HCT116 (cell line): ENCODE results near the gene TSC2. TPM values are rescaled to one million over a fixed set of nuclear protein-coding genes. Genes with fewer than 3 reads are reported as not detected.
"Not testable (repeated sequence)": the region's sequence is repeated elsewhere in the genome, so short reads cannot be mapped to it uniquely, and the experiment has no call there.

Experiments used
- ATAC-seq: fragments of 200-7000 bp; cut with Tn5 transposase; 2 replicates; pipeline ENCODE4 v1.9.1; 2020; ENCODE audit warnings: mild to moderate bottlenecking, moderate library complexity
- BruUV-seq: library from RNA; stranded (reverse); fragments of 400-500 nt; replicated peaks from 2 replicates; lab custom pipeline; 2021; lab: Mats Ljungman, UMichigan
- CTCF ChIA-PET: fragments of 300-600 bp; sonication (Branson Sonifier 250); formaldehyde crosslinking; loops from one replicate; lab custom pipeline; 2021; ENCODE audit warnings: antibody characterized with exemption; lab: Charles Lee
- POLR2A ChIA-PET: fragments of 300-600, 350-600 bp; sonication (Branson Sonifier 250); formaldehyde crosslinking; loops from one replicate; lab custom pipeline; 2021; ENCODE audit warnings: antibody characterized with exemption; lab: Charles Lee
- RAD21 ChIA-PET, 2 experiments: fragments of 300-600 bp; sonication (Branson Sonifier 250); formaldehyde crosslinking; loops; one replicate each; lab custom pipeline; 2023; ENCODE audit warnings: low total read pairs in 2 of 2; ENCODE audit not compliant: uncharacterized antibody in 2 of 2, unreplicated experiment in 2 of 2, low non-redundant PET in 1 of 2; lab: Charles Lee
- DNase-seq: peaks from one replicate; pipeline ENCODE4 v3.0.0-alpha.2; 2010; ENCODE audit warnings: low read depth, low spot score
- H2AFZ ChIP-seq: fragments of 200-600 bp; shearing (Covaris generic), sonication (generic); 2 replicates; pipeline ENCODE4 v1.6.1; 2017; ENCODE audit warnings: low read depth, mixed run types, mixed read lengths, antibody characterized with exemption, low read length; ENCODE audit not compliant: poor library complexity, severe bottlenecking
- H3K27ac ChIP-seq: 2 replicates; pipeline ENCODE4 v1.5.1; 2012; ENCODE audit warnings: low read depth, low read length
- H3K27me3 ChIP-seq: fragments of 200-600 bp; sonication (generic); 2 replicates; pipeline ENCODE4 v1.6.1; 2016; ENCODE audit warnings: mixed run types, low read length, mixed read lengths; ENCODE audit not compliant: insufficient read depth
- H3K36me3 ChIP-seq, 2 experiments: fragments of 200-500 bp in 1 of 2; fragments of 200-600 bp in 1 of 2; sonication (Bioruptor generic) in 1 of 2; sonication (generic) in 1 of 2; 2 replicates each; pipeline versions ENCODE4 v1.5.1 to v1.6.1; 2014 to 2016; ENCODE audit warnings: low read length in 2 of 2, inconsistent platforms in 1 of 2, mixed read lengths in 1 of 2, mixed run types in 1 of 2; ENCODE audit not compliant: insufficient read depth in 2 of 2, control insufficient read depth in 1 of 2
- H3K4me1 ChIP-seq, 2 experiments: fragments of 200-600 bp in 1 of 2; sonication (generic) in 1 of 2; 2 replicates each; pipeline versions ENCODE4 v1.5.1 to v1.6.1; 2012 to 2017; ENCODE audit warnings: low read length in 2 of 2, inconsistent platforms in 1 of 2, mild to moderate bottlenecking in 1 of 2, mixed read lengths in 1 of 2, mixed run types in 1 of 2, moderate library complexity in 1 of 2; ENCODE audit not compliant: insufficient read depth in 2 of 2, control insufficient read depth in 1 of 2
- H3K4me2 ChIP-seq: fragments of 200-600 bp; sonication (generic); 2 replicates; pipeline ENCODE4 v1.6.1; 2017; ENCODE audit warnings: mixed run types, low read length, mixed read lengths
- H3K4me3 ChIP-seq, 2 experiments: fragments of 200-600 bp in 1 of 2; sonication (generic) in 1 of 2; replicated peaks in 1 of 2; 2 replicates each; pipeline ENCODE4 v1.5.1; 2011 to 2016; ENCODE audit warnings: low read length in 2 of 2, control low read depth in 1 of 2, low read depth in 1 of 2, mild to moderate bottlenecking in 1 of 2, mixed read lengths in 1 of 2, mixed run types in 1 of 2
- H3K79me2 ChIP-seq: fragments of 200-600 bp; sonication (generic); 2 replicates; pipeline ENCODE4 v1.6.1; 2017; ENCODE audit warnings: mild to moderate bottlenecking, mixed run types, low read length, moderate library complexity, mixed read lengths; ENCODE audit not compliant: insufficient read depth
- H3K9ac ChIP-seq: fragments of 200-600 bp; sonication (generic); 2 replicates; pipeline ENCODE4 v1.6.1; 2016; ENCODE audit warnings: low read length, mixed read lengths
- H3K9me2 ChIP-seq: fragments of 200-600 bp; sonication (generic), shearing (Covaris generic); 2 replicates; pipeline ENCODE4 v1.6.1; 2017; ENCODE audit warnings: mixed run types, mild to moderate bottlenecking, moderate library complexity; ENCODE audit not compliant: insufficient read depth
- H3K9me3 ChIP-seq, 2 experiments: fragments of 200-500 bp in 1 of 2; fragments of 200-600 bp in 1 of 2; sonication (Bioruptor generic) in 1 of 2; sonication (generic) in 1 of 2; 2 replicates each; pipeline ENCODE4 v1.6.1; 2014 to 2017; ENCODE audit warnings: low read length in 2 of 2, mixed read lengths in 2 of 2, inconsistent platforms in 1 of 2, low read depth in 1 of 2, mild to moderate bottlenecking in 1 of 2, mixed run types in 1 of 2, moderate library complexity in 1 of 2; ENCODE audit not compliant: control insufficient read depth in 1 of 2, insufficient read depth in 1 of 2
- H4K20me1 ChIP-seq: fragments of 200-600 bp; sonication (generic), shearing (Covaris generic); 2 replicates; pipeline ENCODE4 v1.6.1; 2017; ENCODE audit warnings: mixed run types, mild to moderate bottlenecking, moderate library complexity; ENCODE audit not compliant: insufficient read depth
- ELF1 ChIP-seq: IDR thresholded peaks from 2 replicates; pipeline ENCODE4 v1.6.1; 2012; ENCODE audit warnings: low read depth, borderline replicate concordance
- EZH2 ChIP-seq: fragments of 200-600 bp; sonication (generic); IDR thresholded peaks from 2 replicates; pipeline ENCODE4 v1.6.1; 2017; ENCODE audit warnings: antibody characterized with exemption, mixed run types
- FOSL1 ChIP-seq: IDR thresholded peaks from 2 replicates; pipeline ENCODE4 v1.6.1; 2012; ENCODE audit warnings: low read depth
- POLR2A ChIP-seq: IDR thresholded peaks from 2 replicates; pipeline ENCODE4 v1.7.0; 2011; ENCODE audit warnings: borderline replicate concordance; ENCODE audit not compliant: insufficient read depth, insufficient read length; ENCODE audit errors: extremely low read depth
- POLR2AphosphoS5 ChIP-seq: IDR thresholded peaks from 2 replicates; pipeline ENCODE4 v1.6.1; 2011; ENCODE audit warnings: mild to moderate bottlenecking, low read depth, low read length, moderate library complexity
- RAD21 ChIP-seq: IDR thresholded peaks from 2 replicates; pipeline ENCODE4 v1.6.1; 2012; ENCODE audit warnings: low read depth, mild to moderate bottlenecking
- ZNF274 ChIP-seq: fragments of 200-500 bp; sonication (Bioruptor generic); IDR thresholded peaks from 2 replicates; pipeline ENCODE4 v1.6.1; 2014; ENCODE audit warnings: mild to moderate bottlenecking, low read depth, low read length, inconsistent platforms
- intact Hi-C: fragments of 100-400 bp; cut with micrococcal nuclease; formaldehyde crosslinking; loops from 2 replicates; pipeline ENCODE4 v1.10.0; 2022
- total RNA-seq: library from RNA; stranded (reverse); gene quantifications from one replicate; pipeline ENCODE4 v1.2.1, GENCODE V29; 2021; ENCODE audit not compliant: unreplicated experiment
- TF ChIP-seq, protein P1 (sequence below): IDR thresholded peaks from 2 replicates; pipeline ENCODE4 v1.6.1; 2012
- TF ChIP-seq, protein P2 (sequence below): IDR thresholded peaks from 2 replicates; pipeline ENCODE4 v1.6.1; 2012; ENCODE audit warnings: low read depth

The TSC2 gene
- total RNA-seq, 1 experiment from 2014 or later, result 74.1 TPM

DNA sequence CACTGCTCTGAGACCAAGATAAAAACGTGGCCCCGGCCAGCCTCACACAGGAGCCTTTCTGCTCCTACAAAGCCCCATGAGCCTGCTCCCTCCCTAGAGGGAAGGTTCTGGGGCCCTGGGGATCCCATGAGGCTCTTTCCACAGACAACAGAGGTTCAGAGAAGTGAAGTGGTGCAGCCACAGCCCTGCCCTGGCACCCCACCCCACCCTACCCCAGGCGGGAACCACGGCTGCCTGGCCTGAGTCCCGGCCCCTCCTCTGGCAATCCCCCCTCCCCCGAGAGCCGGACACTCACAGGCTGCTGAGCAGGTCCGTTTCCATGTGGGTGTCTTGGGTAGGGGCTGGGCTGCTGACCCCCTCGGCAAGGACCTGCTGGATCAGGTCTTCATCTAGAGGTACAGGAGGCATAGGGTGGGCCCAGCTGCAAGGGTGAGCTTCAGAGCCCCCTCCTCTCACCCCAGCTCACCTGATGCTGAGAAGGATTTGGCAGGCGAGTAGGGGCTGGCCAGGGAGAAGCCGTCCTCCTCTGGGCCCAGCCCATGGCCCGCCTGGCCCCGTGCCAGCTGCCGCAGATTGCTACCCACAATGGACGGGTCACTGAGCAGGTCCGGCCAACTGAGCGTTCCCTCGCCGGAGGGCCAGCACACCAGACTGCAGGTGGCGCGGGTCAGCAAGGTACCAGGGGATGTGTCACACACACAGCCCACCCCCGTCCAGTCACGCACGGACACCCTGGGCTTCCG, 49.2 kb downstream of the TSC2 start:
- no TSS peak for BruUV-seq
- CTCF ChIA-PET, result no interaction called here
- intact Hi-C loops, result no loop called here

DNA sequence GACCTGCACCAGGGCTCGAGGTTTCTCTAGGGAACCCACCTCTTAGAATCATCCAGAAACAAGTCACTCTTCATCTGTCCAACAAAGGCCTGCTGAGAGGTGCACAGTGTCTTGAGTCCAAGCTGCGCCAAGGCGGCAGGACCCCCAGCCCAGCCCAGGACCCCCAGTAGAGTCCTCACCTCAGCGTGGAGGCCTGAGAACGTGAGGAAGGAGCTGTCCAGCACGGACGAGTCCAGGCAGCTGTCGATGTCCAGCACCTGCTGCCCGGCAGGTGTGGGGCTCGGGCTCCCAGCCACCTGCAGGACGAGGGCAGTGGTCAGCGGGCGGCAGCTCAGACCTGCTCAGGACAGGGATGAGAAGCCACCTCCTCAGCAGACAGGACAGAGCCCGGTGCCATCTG, 49.9 kb downstream of the TSC2 start:
- ATAC-seq, H3K4me1 ChIP-seq, DNase-seq, RAD21 ChIA-PET, H3K9ac ChIP-seq, CTCF ChIA-PET, H3K36me3 ChIP-seq, H3K9me3 ChIP-seq, H3K79me2 ChIP-seq, POLR2A ChIA-PET, H3K27ac ChIP-seq, H2AFZ ChIP-seq, intact Hi-C loops, H3K4me2 ChIP-seq, H4K20me1 ChIP-seq, H3K9me2 ChIP-seq, H3K27me3 ChIP-seq, H3K4me3 ChIP-seq, BruUV-seq: not testable (repeated sequence)

More for the DNA sequence above, 49.2 kb downstream of the TSC2 start:
- no peak overlapping the region for H2AFZ ChIP-seq
- H3K4me3 ChIP-seq, result no peak overlapping the region
- RAD21 ChIA-PET, result no interaction called here
- H3K36me3 ChIP-seq, result peaks cover 6 to 10% of the 10 kb centered on the region in 2 experiments; a peak in 3 of 4 replicates
- POLR2A ChIA-PET, result no interaction called here
- H4K20me1 ChIP-seq, result no peaks in the 10 kb centered on the region
- ATAC-seq (no peak), DNase-seq (no peak)
- H3K79me2 ChIP-seq, result no peaks in the 10 kb centered on the region
- H3K9ac ChIP-seq, result no peak overlapping the region
- H3K9me2 ChIP-seq, result no peaks in the 10 kb centered on the region
- H3K27me3 ChIP-seq, result no peaks in the 10 kb centered on the region
- no peaks in the 10 kb centered on the region for H3K9me3 ChIP-seq
- no peak overlapping the region for H3K4me2 ChIP-seq
- TF ChIP-seq ELF1 (no peak), EZH2 (no peak), ZNF274 (no peak), POLR2AphosphoS5 (no peak), FOSL1 (no peak), RAD21 (no peak), POLR2A (no peak)
- TF ChIP-seq, protein P1, sequence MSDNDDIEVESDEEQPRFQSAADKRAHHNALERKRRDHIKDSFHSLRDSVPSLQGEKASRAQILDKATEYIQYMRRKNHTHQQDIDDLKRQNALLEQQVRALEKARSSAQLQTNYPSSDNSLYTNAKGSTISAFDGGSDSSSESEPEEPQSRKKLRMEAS, result no peak
- TF ChIP-seq, protein P2, sequence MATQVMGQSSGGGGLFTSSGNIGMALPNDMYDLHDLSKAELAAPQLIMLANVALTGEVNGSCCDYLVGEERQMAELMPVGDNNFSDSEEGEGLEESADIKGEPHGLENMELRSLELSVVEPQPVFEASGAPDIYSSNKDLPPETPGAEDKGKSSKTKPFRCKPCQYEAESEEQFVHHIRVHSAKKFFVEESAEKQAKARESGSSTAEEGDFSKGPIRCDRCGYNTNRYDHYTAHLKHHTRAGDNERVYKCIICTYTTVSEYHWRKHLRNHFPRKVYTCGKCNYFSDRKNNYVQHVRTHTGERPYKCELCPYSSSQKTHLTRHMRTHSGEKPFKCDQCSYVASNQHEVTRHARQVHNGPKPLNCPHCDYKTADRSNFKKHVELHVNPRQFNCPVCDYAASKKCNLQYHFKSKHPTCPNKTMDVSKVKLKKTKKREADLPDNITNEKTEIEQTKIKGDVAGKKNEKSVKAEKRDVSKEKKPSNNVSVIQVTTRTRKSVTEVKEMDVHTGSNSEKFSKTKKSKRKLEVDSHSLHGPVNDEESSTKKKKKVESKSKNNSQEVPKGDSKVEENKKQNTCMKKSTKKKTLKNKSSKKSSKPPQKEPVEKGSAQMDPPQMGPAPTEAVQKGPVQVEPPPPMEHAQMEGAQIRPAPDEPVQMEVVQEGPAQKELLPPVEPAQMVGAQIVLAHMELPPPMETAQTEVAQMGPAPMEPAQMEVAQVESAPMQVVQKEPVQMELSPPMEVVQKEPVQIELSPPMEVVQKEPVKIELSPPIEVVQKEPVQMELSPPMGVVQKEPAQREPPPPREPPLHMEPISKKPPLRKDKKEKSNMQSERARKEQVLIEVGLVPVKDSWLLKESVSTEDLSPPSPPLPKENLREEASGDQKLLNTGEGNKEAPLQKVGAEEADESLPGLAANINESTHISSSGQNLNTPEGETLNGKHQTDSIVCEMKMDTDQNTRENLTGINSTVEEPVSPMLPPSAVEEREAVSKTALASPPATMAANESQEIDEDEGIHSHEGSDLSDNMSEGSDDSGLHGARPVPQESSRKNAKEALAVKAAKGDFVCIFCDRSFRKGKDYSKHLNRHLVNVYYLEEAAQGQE, result no peak
- no peak overlapping the region for H3K27ac ChIP-seq
- H3K4me1 ChIP-seq, result peaks cover 0 to 9% of the 10 kb centered on the region in 2 experiments; a peak in 2 of 4 replicates

DNA sequence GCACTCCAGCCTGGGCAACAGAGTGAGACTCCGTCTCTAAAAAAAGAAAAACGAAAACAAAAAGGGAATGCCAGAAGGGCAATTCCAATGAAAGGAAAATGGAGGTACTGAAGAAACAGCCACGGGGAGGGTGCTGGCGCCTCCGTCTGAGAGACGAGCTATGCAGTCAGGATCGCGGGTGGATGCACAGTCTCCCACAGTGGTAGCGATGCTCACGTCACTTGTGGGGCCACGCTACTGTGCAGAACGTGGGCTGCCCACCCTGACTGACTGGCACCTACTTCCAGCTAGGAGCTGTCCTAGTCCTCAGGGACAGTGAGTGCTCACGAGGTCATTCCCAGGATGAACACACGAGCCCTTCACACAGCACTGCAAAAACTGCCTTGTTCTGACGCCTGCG, 53.8 kb downstream of the TSC2 start:
- BruUV-seq, result not testable (repeated sequence)

More for the DNA sequence above, 53.8 kb downstream of the TSC2 start:
- POLR2A ChIA-PET, H3K4me3 ChIP-seq, H3K4me1 ChIP-seq, H3K9ac ChIP-seq, ATAC-seq, H3K4me2 ChIP-seq, H3K9me3 ChIP-seq, H3K27ac ChIP-seq, DNase-seq, H3K36me3 ChIP-seq, H3K27me3 ChIP-seq, H3K9me2 ChIP-seq, CTCF ChIA-PET, H3K79me2 ChIP-seq, RAD21 ChIA-PET, intact Hi-C loops, H2AFZ ChIP-seq, H4K20me1 ChIP-seq: not testable (repeated sequence)
